ENCODE measurements around the gene CEP19. TPM values are rescaled to one million over a fixed set of nuclear protein-coding genes. Genes with fewer than 3 reads are reported as not detected.
A peak's percentile ranks its signal among the peaks of the same experiment; 100 is the strongest.

The CEP19 gene
- total and polyA plus RNA-seq, 2 of the 8 experiments (the other 6 are each of a cell fraction or from before 2014, with no cell fraction given) = 0.95 to 1.6 TPM

- no peak overlapping the region for H2BK20ac ChIP-seq (ENCODE audit: low read length)
- no peak overlapping the region for H4K5ac ChIP-seq (ENCODE audit: insufficient read length, low read depth, low read length)
- no peak overlapping the region for H2BK120ac ChIP-seq (replicated peaks; ENCODE audit: low read depth, low read length)
- no peak for FAIRE-seq
- peaks cover 18 to 64% of the 10 kb centered on the region in 2 experiments for H3K79me2 ChIP-seq (ENCODE audit: control insufficient read depth in 1 of 2, insufficient read depth in 2 of 2, low read length in 2 of 2)
- H3K9me3 ChIP-seq (ENCODE audit: insufficient read depth in 2 of 2, low read depth in 1 of 2, low read length in 1 of 2) = no peaks in the 10 kb centered on the region
- H3K4me1 ChIP-seq (replicated peaks in 1 of 4; ENCODE audit: control insufficient read depth in 3 of 4, insufficient read depth in 4 of 4, low read length in 3 of 4) = peaks cover 0 to 4% (median 0%) of the 10 kb centered on the region in 4 experiments; a peak in 2 of 7 replicates
- no peaks in the 10 kb centered on the region for H3K27me3 ChIP-seq (replicated peaks in 1 of 4; ENCODE audit: control insufficient read depth in 3 of 4, extremely low read depth in 1 of 4, insufficient read depth in 3 of 4, low read length in 3 of 4)
- peaks cover 3% of the 10 kb centered on the region; the same call in 1 of the 2 replicates for H3K23me2 ChIP-seq (ENCODE audit: low read depth, low read length)
- H3K79me1 ChIP-seq (ENCODE audit: low read depth, low read length) = no peaks in the 10 kb centered on the region
- H3K4me3 ChIP-seq (ENCODE audit: extremely low read depth in 1 of 4, insufficient read depth in 2 of 4, low read depth in 3 of 4, low read length in 4 of 4) = peak overlapping the region; percentile 80 to 99 (median 92)
- no peak overlapping the region for H2AK5ac ChIP-seq (ENCODE audit: low read depth, low read length)
- no peak overlapping the region for H4K8ac ChIP-seq (ENCODE audit: extremely low read depth, insufficient read depth, low read length)
- peaks cover 0 to 2% of the 10 kb centered on the region in 2 experiments for H4K20me1 ChIP-seq (replicated peaks in 1 of 2; ENCODE audit: control insufficient read depth in 1 of 2, insufficient read depth in 2 of 2, low read length in 2 of 2)
- H3K18ac ChIP-seq (ENCODE audit: extremely low read depth, low read length) = no peak overlapping the region
- peak overlapping the region; percentile 87 to 88 for H3K4me2 ChIP-seq (ENCODE audit: insufficient read depth in 1 of 2, low read depth in 2 of 2, low read length in 2 of 2)
- WGBS, 2 experiments (ENCODE audit: extremely low coverage in 1 of 2, insufficient coverage in 1 of 2, insufficient read length in 1 of 2, insufficient replicate concordance in 2 of 2, low coverage in 1 of 2, low lambda C conversion rate in 2 of 2, missing lambda C conversion rate in 1 of 2) = 69% methylated on average over 5 of the region's 5 CpGs; no CpG with 5 or more reads in 1 of the 2 experiments
- H2BK5ac ChIP-seq (ENCODE audit: low read depth, low read length) = no peak overlapping the region
- no peak overlapping the region for H2AFZ ChIP-seq (ENCODE audit: low read length)
- POLR2A ChIA-PET (ENCODE audit: partially characterized antibody) = interaction anchor here (1.3 to 2.7 kb wide), 6 partner anchors 8 to 143 kb away, joined by 3 to 23 read pairs (median 4); partner anchors contain the start of genes CEP19 and PIGX
- H3K9ac ChIP-seq (replicated peaks in 1 of 4; ENCODE audit: extremely low read depth in 1 of 4, low read depth in 3 of 4, low read length in 3 of 4) = peak overlapping the region in 2 of 4 experiments; percentile 69 to 95; a peak in 2 of 7 replicates
- H3K23ac ChIP-seq (ENCODE audit: insufficient read length) = no peak overlapping the region
- no peak for DNase-seq (ENCODE audit: low read depth in 1 of 2, low spot score in 2 of 2)
- CTCF ChIA-PET (ENCODE audit: partially characterized antibody) = interaction anchor here (0.6 to 1.2 kb wide), 2 partner anchors 29 to 62 kb away, joined by 3 to 4 read pairs; partner anchors contain the start of genes CEP19 and PIGX
- no peaks in the 10 kb centered on the region for H3K36me3 ChIP-seq (ENCODE audit: control insufficient read depth in 2 of 4, insufficient read depth in 4 of 4, low read length in 3 of 4)
- no peak overlapping the region for H3K56ac ChIP-seq (replicated peaks; ENCODE audit: insufficient read length, low read depth, low read length)
- H4K91ac ChIP-seq (replicated peaks; ENCODE audit: insufficient read length, low read length) = no peak overlapping the region
- H3K14ac ChIP-seq (ENCODE audit: insufficient read length) = no peak overlapping the region
- no peak overlapping the region for H3K27ac ChIP-seq (ENCODE audit: low read depth, low read length)
- H2BK12ac ChIP-seq (ENCODE audit: low read depth, low read length) = no peak overlapping the region
- H3K4ac ChIP-seq (replicated peaks; ENCODE audit: insufficient read length, low read depth, low read length) = no peak overlapping the region
- no peak overlapping the region for H2BK15ac ChIP-seq (ENCODE audit: low read length)
- TF ChIP-seq CTBP2 (IDR thresholded peaks at IDR 0.05; ENCODE audit: borderline replicate concordance, insufficient read depth, insufficient read length, low read length) (no peak), SAP30 (IDR thresholded peaks at IDR 0.05; ENCODE audit: insufficient read depth, insufficient replicate concordance, low read length) (no peak), RFX5 (IDR thresholded peaks at IDR 0.05; ENCODE audit: borderline replicate concordance, low read depth, low read length) (no peak), TCF12 (IDR thresholded peaks at IDR 0.05; ENCODE audit: low read depth, low read length) (no peak), RNF2 (IDR thresholded peaks at IDR 0.05; ENCODE audit: borderline replicate concordance, low read depth, low read length, missing control alignments, poor library complexity, severe bottlenecking) (no peak), BCL11A (IDR thresholded peaks at IDR 0.05; ENCODE audit: low read depth in 2 of 2, low read length in 2 of 2) (no peak), CBX5 (IDR thresholded peaks at IDR 0.05; ENCODE audit: low read depth, low read length) (no peak), KDM4A (IDR thresholded peaks at IDR 0.05; ENCODE audit: low read depth, low read length, severe bottlenecking) (no peak), CEBPB (IDR thresholded peaks at IDR 0.05; ENCODE audit: low read depth, low read length) (no peak), PHF8 (conservative IDR thresholded peaks at IDR 0.05; ENCODE audit: low read depth, low read length) (no peak)
- TF ChIP-seq, protein P1, sequence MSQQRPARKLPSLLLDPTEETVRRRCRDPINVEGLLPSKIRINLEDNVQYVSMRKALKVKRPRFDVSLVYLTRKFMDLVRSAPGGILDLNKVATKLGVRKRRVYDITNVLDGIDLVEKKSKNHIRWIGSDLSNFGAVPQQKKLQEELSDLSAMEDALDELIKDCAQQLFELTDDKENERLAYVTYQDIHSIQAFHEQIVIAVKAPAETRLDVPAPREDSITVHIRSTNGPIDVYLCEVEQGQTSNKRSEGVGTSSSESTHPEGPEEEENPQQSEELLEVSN (IDR thresholded peaks at IDR 0.05) = no peak
Observed at GRCh38 chr3:196741249-196741889, 29.3 kb upstream of the CEP19 start.
